Spleen (tissue), 7 donors: ENCODE results near the gene OLFM3.

ENCODE experiments used
- CTCF ChIP-seq, 11 experiments: fragments of 200-600 bp in 7 of 11; fragments of 450-650 bp in 4 of 11; sonication (generic) in 4 of 11; IDR thresholded peaks in 8 of 11; conservative IDR thresholded peaks in 3 of 11; 1 replicate in 7 of 11; 2 replicates in 4 of 11; pipeline versions ENCODE4 v1.4.0 to v1.8.0; 2016 to 2021; ENCODE audit warnings: antibody characterized with exemption in 11 of 11, inconsistent platforms in 4 of 11, mild to moderate bottlenecking in 1 of 11
- POLR2A ChIP-seq, 3 donors: fragments of 450-650 bp; IDR thresholded peaks; one replicate each; pipeline ENCODE4 v1.5.1; 2017; ENCODE audit warnings: antibody characterized with exemption in 3 of 3, mild to moderate bottlenecking in 1 of 3
- POLR2AphosphoS5 ChIP-seq, 3 donors: sonication (generic); formaldehyde crosslinking; IDR thresholded peaks; one replicate each; pipeline ENCODE4 v1.5.1; 2017; ENCODE audit warnings: antibody characterized with exemption in 3 of 3
- donor health status: DM: no; HTN: no; CAD: no; lungs with moderate emphysema.
- donor health status: DM: no; HTN: no; CAD: no.
- donor health status: DM: no; HTN: no; CAD: no.

GRCh38 chr1:101816262-101816661 lies 180.5 kb downstream of the OLFM3 start:
- TF ChIP-seq POLR2A (IDR thresholded peaks at IDR 0.05), result no peak
- TF ChIP-seq CTCF (IDR thresholded peaks at IDR 0.05 in 8 of 11, conservative IDR thresholded peaks at IDR 0.05 in 3 of 11), result no peak
- no peak for TF ChIP-seq POLR2AphosphoS5 (IDR thresholded peaks at IDR 0.05)
